SU-DHL-6 (cell line): ENCODE results near the gene MEGF6.

ENCODE experiments used
- H2AFZ ChIP-seq: fragments of 200-600 bp; sonication (generic); 2 replicates; pipeline ENCODE4 v1.6.1; 2014; ENCODE audit warnings: low read depth, mild to moderate bottlenecking, moderate library complexity, mixed read lengths, antibody characterized with exemption, low read length; ENCODE audit not compliant: severe bottlenecking
- H3F3A ChIP-seq: fragments of 200-600 bp; shearing (Covaris generic); 2 replicates; pipeline ENCODE4 v1.6.0; 2016; ENCODE audit warnings: antibody characterized with exemption, mild to moderate bottlenecking; ENCODE audit not compliant: insufficient read depth
- H3K27ac ChIP-seq: fragments of 200-600 bp; sonication (generic); 2 replicates; pipeline ENCODE4 v1.5.1; 2016; ENCODE audit warnings: low read depth, mild to moderate bottlenecking, low read length, moderate library complexity, mixed read lengths
- H3K27me3 ChIP-seq: fragments of 200-600 bp; sonication (generic), shearing (Covaris generic); 2 replicates; pipeline ENCODE4 v1.6.0; 2014; ENCODE audit warnings: mild to moderate bottlenecking, low read length
- H3K36me3 ChIP-seq: fragments of 200-600 bp; sonication (generic); 2 replicates; pipeline ENCODE4 v1.6.1; 2014; ENCODE audit warnings: mild to moderate bottlenecking, low read length, mixed read lengths
- H3K4me2 ChIP-seq: fragments of 300-600, 200-600 bp; shearing (Covaris generic), sonication (generic); 2 replicates; pipeline ENCODE4 v1.6.0; 2014; ENCODE audit warnings: low read length, low read depth, mild to moderate bottlenecking; ENCODE audit not compliant: poor library complexity, severe bottlenecking
- H3K4me3 ChIP-seq: fragments of 200-600 bp; sonication (generic); 2 replicates; pipeline ENCODE4 v1.5.1; 2014; ENCODE audit warnings: antibody characterized with exemption, low read length, mild to moderate bottlenecking, mixed read lengths; ENCODE audit not compliant: insufficient read depth, poor library complexity, severe bottlenecking
- H3K79me2 ChIP-seq: fragments of 200-600 bp; sonication (generic); 2 replicates; pipeline ENCODE4 v1.6.1; 2014; ENCODE audit warnings: mild to moderate bottlenecking, low read length, moderate library complexity; ENCODE audit not compliant: insufficient read depth
- H3K9ac ChIP-seq: fragments of 200-600 bp; sonication (generic); 2 replicates; pipeline ENCODE4 v1.7.0; 2014; ENCODE audit warnings: mild to moderate bottlenecking, low read length
- H3K9me2 ChIP-seq: fragments of 200-600 bp; sonication (generic); replicated peaks from 2 replicates; pipeline ENCODE4 v1.6.1; 2014; ENCODE audit warnings: low read length; ENCODE audit not compliant: insufficient read depth
- H3K9me3 ChIP-seq: fragments of 200-600 bp; sonication (generic); 2 replicates; pipeline ENCODE4 v1.6.1; 2014; ENCODE audit warnings: low read length, mixed read lengths; ENCODE audit not compliant: insufficient read depth
- H4K20me1 ChIP-seq: fragments of 200-600 bp; sonication (generic); 2 replicates; pipeline ENCODE4 v1.6.1; 2014; ENCODE audit warnings: low read depth, mild to moderate bottlenecking, antibody characterized with exemption, low read length, moderate library complexity, mixed read lengths
- CTCF ChIP-seq: fragments of 200-600 bp; sonication (generic); IDR thresholded peaks from one replicate; pipeline ENCODE4 v1.5.1; 2017; ENCODE audit warnings: antibody characterized with exemption, mild to moderate bottlenecking, low read length, moderate library complexity; ENCODE audit not compliant: insufficient read depth, poor library complexity, severe bottlenecking
- EZH2phosphoT487 ChIP-seq: fragments of 200-600 bp; sonication (generic), shearing (Covaris generic); conservative IDR thresholded peaks from 2 replicates; pipeline ENCODE4 v1.6.1; 2018; ENCODE audit warnings: mild to moderate bottlenecking, antibody characterized with exemption, low read length, moderate library complexity, mixed read lengths

MEGF6 gene

GRCh38 chr1:3599286-3599811, 12.0 kb downstream of the MEGF6 start:
- Histone ChIP-seq H4K20me1 (no peaks in the 10 kb centered on the region), H3K4me3 (no peak overlapping the region), H3K9me2 (no peaks in the 10 kb centered on the region), H3F3A (no peaks in the 10 kb centered on the region), H3K36me3 (no peaks in the 10 kb centered on the region), H3K4me2 (no peak overlapping the region), H3K79me2 (no peaks in the 10 kb centered on the region), H3K27me3 (no peaks in the 10 kb centered on the region), H2AFZ (no peak overlapping the region), H3K9me3 (no peaks in the 10 kb centered on the region), H3K27ac (no peak overlapping the region), H3K9ac (no peak overlapping the region)
- TF ChIP-seq EZH2phosphoT487: no peak
- no peak for TF ChIP-seq CTCF

DNA sequence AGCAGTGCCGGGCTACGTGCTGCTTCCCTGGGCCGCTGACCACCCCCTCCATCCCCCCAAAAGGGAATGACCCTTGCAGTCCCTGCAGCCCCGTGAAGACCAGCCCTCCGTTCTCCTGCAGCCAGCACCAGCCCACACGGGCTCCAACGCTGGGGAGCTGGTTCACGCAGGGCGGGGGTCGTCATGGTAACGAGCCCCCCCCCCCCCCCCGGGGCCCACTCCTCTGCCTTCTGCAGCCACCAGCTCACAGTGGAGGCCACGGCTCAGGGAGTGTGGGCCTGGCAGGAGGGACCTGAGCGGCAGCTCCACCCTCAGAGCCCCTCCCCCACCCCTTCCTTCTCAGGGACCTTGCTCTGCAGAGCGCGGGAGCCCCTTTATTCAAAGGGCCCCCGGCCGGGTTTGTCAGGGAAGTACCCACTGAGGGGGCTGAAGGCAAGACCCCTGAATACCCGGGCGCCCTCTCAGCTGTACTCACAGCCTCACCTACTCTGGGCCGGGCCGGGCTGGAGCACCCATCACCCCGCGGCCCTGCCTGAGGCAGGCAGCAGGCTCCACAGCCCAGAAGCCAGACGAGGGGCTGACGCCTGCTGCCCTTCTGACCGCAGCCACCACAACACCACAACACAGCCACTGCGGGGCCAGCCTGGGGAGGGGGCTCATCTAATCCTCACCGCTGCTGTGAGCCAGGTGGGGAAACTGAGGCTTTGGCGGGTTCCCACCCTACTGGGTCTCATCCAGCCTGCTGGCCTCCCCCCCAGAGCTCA, 12.6 kb downstream of the MEGF6 start:
- Histone ChIP-seq H3K27me3 (no peaks in the 10 kb centered on the region), H3K36me3 (no peaks in the 10 kb centered on the region), H3K9me3 (no peaks in the 10 kb centered on the region), H3K9ac (no peak overlapping the region), H3K9me2 (no peaks in the 10 kb centered on the region), H4K20me1 (no peaks in the 10 kb centered on the region), H3K4me2 (no peak overlapping the region), H2AFZ (no peak overlapping the region), H3K4me3 (no peak overlapping the region), H3K27ac (no peak overlapping the region), H3F3A (no peaks in the 10 kb centered on the region), H3K79me2 (no peaks in the 10 kb centered on the region)
- TF ChIP-seq EZH2phosphoT487 (no peak), CTCF (no peak)

GRCh38 chr1:3598051-3598491, 13.2 kb downstream of the MEGF6 start:
- Histone ChIP-seq H3K27me3 (no peaks in the 10 kb centered on the region), H2AFZ (no peak overlapping the region), H3K36me3 (no peaks in the 10 kb centered on the region), H3K4me3 (no peak overlapping the region), H3K27ac (no peak overlapping the region), H3K79me2 (no peaks in the 10 kb centered on the region), H3K9me2 (no peaks in the 10 kb centered on the region), H3K9ac (no peak overlapping the region), H3K4me2 (no peak overlapping the region), H3F3A (no peaks in the 10 kb centered on the region), H4K20me1 (no peaks in the 10 kb centered on the region), H3K9me3 (no peaks in the 10 kb centered on the region)
- TF ChIP-seq EZH2phosphoT487 (no peak), CTCF (no peak)
